Naive thymus-derived CD8-positive, alpha-beta T cell (primary cell): Measurements from ENCODE around the gene HOXD9. TPM values are rescaled to one million over a fixed set of nuclear protein-coding genes. Genes with fewer than 3 reads are reported as not detected.

Experiments used
- ATAC-seq, 2 donors: fragments of 150-1000 bp; cut with Tn5 transposase in 1 of 2; sonication (Bioruptor Pico), chemical (Tn5 transposase) in 1 of 2; 1 replicate in 1 of 2; 2 replicates in 1 of 2; pipeline ENCODE4 v1.10.0; 2021; ENCODE audit warnings: mild to moderate bottlenecking in 2 of 2, moderate library complexity in 2 of 2
- POLR2A ChIA-PET: fragments of 350-600 bp; sonication (Branson Sonifier 250); formaldehyde crosslinking; loops from one replicate; lab custom pipeline; 2021; ENCODE audit warnings: antibody characterized with exemption; lab: Charles Lee
- DNase-seq, 10 donors: peaks; one replicate each; pipeline versions ENCODE4 v3.0.0 to v3.0.0-alpha.2; 2020 to 2022
- H3K27ac Mint-ChIP-seq, 10 donors: one replicate each; pipeline ENCODE4 v1.8.0; 2020 to 2022; ENCODE audit warnings: mild to moderate bottlenecking in 10 of 10, mixed read lengths in 10 of 10, moderate library complexity in 4 of 10, inconsistent platforms in 1 of 10
- H3K27me3 Mint-ChIP-seq, 5 donors: one replicate each; pipeline ENCODE4 v1.8.0; 2021 to 2022; ENCODE audit warnings: mixed read lengths in 5 of 5
- H3K36me3 Mint-ChIP-seq, 3 donors: one replicate each; pipeline ENCODE4 v1.8.0; 2020 to 2022; ENCODE audit warnings: mixed read lengths in 3 of 3, mild to moderate bottlenecking in 2 of 3, inconsistent platforms in 1 of 3
- H3K4me1 Mint-ChIP-seq, 4 donors: one replicate each; pipeline ENCODE4 v1.8.0; 2021 to 2022; ENCODE audit warnings: mixed read lengths in 4 of 4
- H3K4me3 Mint-ChIP-seq, 10 donors: one replicate each; pipeline ENCODE4 v1.8.0; 2020 to 2022; ENCODE audit warnings: mild to moderate bottlenecking in 10 of 10, mixed read lengths in 10 of 10, moderate library complexity in 6 of 10, inconsistent platforms in 1 of 10
- H3K9me3 Mint-ChIP-seq, 9 donors: one replicate each; pipeline ENCODE4 v1.8.0; 2020 to 2022; ENCODE audit warnings: mixed read lengths in 9 of 9, mild to moderate bottlenecking in 3 of 9, inconsistent platforms in 1 of 9, moderate library complexity in 1 of 9
- polyA plus RNA-seq, 3 donors: library from polyadenylated mRNA; unstranded; fragments of 300-500 nt; fragmentation: Illumina TruSeq; gene quantifications; one replicate each; pipeline ENCODE4 v1.2.3, GENCODE V29; 2021
- total RNA-seq, 8 experiments: library from RNA in 2 of 8; stranded (reverse) in 2 of 8; gene quantifications; one replicate each; pipeline ENCODE4 v1.2.3 and lab custom pipeline; 2021 to 2026

HOXD9 gene
- total and polyA plus RNA-seq, 5 experiments from 2014 or later: not detected

GRCh38 chr2:176101216-176101830, 21.2 kb upstream of the HOXD9 start:
- Mint-ChIP-seq H3K4me3 (peak overlapping the region in 2 of 10 donors; percentile 12), H3K27ac (peak overlapping the region in 2 of 10 donors; percentile 53 to 73), H3K4me1 (peaks cover 28 to 44% (median 34%) of the 10 kb centered on the region in 4 donors), H3K27me3 (peaks cover 58 to 99% (median 86%) of the 10 kb centered on the region in 5 donors), H3K9me3 (peaks cover 0 to 7% (median 3%) of the 10 kb centered on the region in 9 donors), H3K36me3 (peaks cover 2 to 16% (median 10%) of the 10 kb centered on the region in 3 donors)
- POLR2A ChIA-PET: no interaction called here
- peak in 1 of 10 donors; percentile 10 for DNase-seq
- no peak for ATAC-seq

GRCh38 chr2:176101842-176102241, 20.7 kb upstream of the HOXD9 start:
- ATAC-seq (no peak), DNase-seq (peak in 1 of 10 donors; percentile 28)
- Mint-ChIP-seq H3K27ac (no peak overlapping the region), H3K36me3 (peaks cover 2 to 16% (median 12%) of the 10 kb centered on the region in 3 donors), H3K9me3 (peaks cover 0 to 7% (median 3%) of the 10 kb centered on the region in 9 donors), H3K4me1 (peaks cover 25 to 41% (median 32%) of the 10 kb centered on the region in 4 donors), H3K27me3 (peaks cover 54 to 99% (median 84%) of the 10 kb centered on the region in 5 donors), H3K4me3 (no peak overlapping the region)
- POLR2A ChIA-PET: no interaction called here

GRCh38 chr2:176102309-176102866, 20.1 kb upstream of the HOXD9 start:
- H3K4me1 Mint-ChIP-seq: peaks cover 24 to 37% (median 30%) of the 10 kb centered on the region in 4 donors
- peaks cover 52 to 93% (median 80%) of the 10 kb centered on the region in 5 donors for H3K27me3 Mint-ChIP-seq
- DNase-seq (no peak), ATAC-seq (no peak)
- peaks cover 2 to 16% (median 12%) of the 10 kb centered on the region in 3 donors for H3K36me3 Mint-ChIP-seq
- POLR2A ChIA-PET: no interaction called here
- no peak overlapping the region for H3K4me3 Mint-ChIP-seq
- peaks cover 0 to 7% (median 3%) of the 10 kb centered on the region in 9 donors for H3K9me3 Mint-ChIP-seq
- H3K27ac Mint-ChIP-seq: no peak overlapping the region

GRCh38 chr2:176103194-176103593, 19.3 kb upstream of the HOXD9 start:
- Mint-ChIP-seq H3K27me3 (peaks cover 47 to 85% (median 72%) of the 10 kb centered on the region in 5 donors), H3K9me3 (peaks cover 0 to 7% (median 3%) of the 10 kb centered on the region in 9 donors), H3K4me1 (peaks cover 19 to 30% (median 24%) of the 10 kb centered on the region in 4 donors), H3K36me3 (peaks cover 2 to 13% (median 12%) of the 10 kb centered on the region in 3 donors), H3K27ac (peak overlapping the region in 1 of 10 donors; percentile 53), H3K4me3 (peak overlapping the region in 1 of 10 donors; percentile 26)
- peak in 1 of 10 donors; percentile 10 for DNase-seq
- ATAC-seq: no peak
- POLR2A ChIA-PET: no interaction called here

- peaks cover 19 to 33% (median 26%) of the 10 kb centered on the region in 4 donors for H3K4me1 Mint-ChIP-seq
- DNase-seq (peak in 1 of 10 donors; percentile 45), ATAC-seq (no peak)
- H3K4me3 Mint-ChIP-seq: peak overlapping the region in 4 of 10 donors; percentile 9 to 69 (median 38)
- H3K27ac Mint-ChIP-seq: no peak overlapping the region
- POLR2A ChIA-PET: interaction anchor here (0.9 kb wide), 1 partner anchor 19 kb away, joined by 5 read pairs; no protein-coding TSS in a partner anchor
- H3K27me3 Mint-ChIP-seq: peaks cover 48 to 84% (median 74%) of the 10 kb centered on the region in 5 donors
- peaks cover 0 to 11% (median 3%) of the 10 kb centered on the region in 9 donors for H3K9me3 Mint-ChIP-seq
- H3K36me3 Mint-ChIP-seq: peaks cover 2 to 13% (median 12%) of the 10 kb centered on the region in 3 donors
Observed at GRCh38 chr2:176103742-176104315, 18.7 kb upstream of the HOXD9 start.

- Mint-ChIP-seq H3K27me3 (peaks cover 50 to 84% (median 74%) of the 10 kb centered on the region in 5 donors), H3K27ac (peak overlapping the region in 1 of 10 donors; percentile 41), H3K4me1 (peaks cover 21 to 39% (median 30%) of the 10 kb centered on the region in 4 donors), H3K36me3 (peaks cover 2 to 19% (median 15%) of the 10 kb centered on the region in 3 donors), H3K9me3 (peaks cover 0 to 17% (median 4%) of the 10 kb centered on the region in 9 donors), H3K4me3 (peak overlapping the region in 7 of 10 donors; percentile 10 to 69 (median 45))
- ATAC-seq (no peak), DNase-seq (peak in 1 of 10 donors; percentile 50)
- POLR2A ChIA-PET: interaction anchor here (0.6 to 0.9 kb wide), 2 partner anchors 20 to 29 kb away, joined by 3 to 5 read pairs; no protein-coding TSS in a partner anchor
Observed at GRCh38 chr2:176104316-176105077, 18.0 kb upstream of the HOXD9 start.

GRCh38 chr2:176105078-176105729, 17.3 kb upstream of the HOXD9 start:
- peaks cover 55 to 86% (median 78%) of the 10 kb centered on the region in 5 donors for H3K27me3 Mint-ChIP-seq
- peak overlapping the region in 2 of 10 donors; percentile 41 to 59 for H3K27ac Mint-ChIP-seq
- peak in 1 of 10 donors; percentile 13 for DNase-seq
- peak overlapping the region in 7 of 10 donors; percentile 13 to 81 (median 45) for H3K4me3 Mint-ChIP-seq
- POLR2A ChIA-PET: interaction anchor here (0.6 kb wide), 1 partner anchor 30 kb away, joined by 3 read pairs; no protein-coding TSS in a partner anchor
- H3K4me1 Mint-ChIP-seq: peaks cover 21 to 41% (median 30%) of the 10 kb centered on the region in 4 donors
- no peak for ATAC-seq
- peaks cover 0 to 20% (median 5%) of the 10 kb centered on the region in 9 donors for H3K9me3 Mint-ChIP-seq
- peaks cover 2 to 26% (median 18%) of the 10 kb centered on the region in 3 donors for H3K36me3 Mint-ChIP-seq

- ATAC-seq (peak in 1 of 2 donors; percentile 13), DNase-seq (peak in 1 of 10 donors; percentile 36)
- H3K27ac Mint-ChIP-seq: peak overlapping the region in 4 of 10 donors; percentile 41 to 92 (median 67)
- H3K4me3 Mint-ChIP-seq: peak overlapping the region; percentile 54 to 88 (median 82)
- H3K36me3 Mint-ChIP-seq: peaks cover 2 to 29% (median 18%) of the 10 kb centered on the region in 3 donors
- peaks cover 0 to 25% (median 5%) of the 10 kb centered on the region in 9 donors for H3K9me3 Mint-ChIP-seq
- peaks cover 60 to 86% (median 76%) of the 10 kb centered on the region in 5 donors for H3K27me3 Mint-ChIP-seq
- peaks cover 21 to 41% (median 29%) of the 10 kb centered on the region in 4 donors for H3K4me1 Mint-ChIP-seq
- POLR2A ChIA-PET: no interaction called here
Observed at GRCh38 chr2:176105730-176106580, 16.6 kb upstream of the HOXD9 start.

GRCh38 chr2:176106581-176107539, 15.7 kb upstream of the HOXD9 start, which contains the start of gene HOXD11:
Gene HOXD11, plus strand, starts transcription at chr2:176107280. Its CDS starts 76 bp downstream, at chr2:176107356.
- Mint-ChIP-seq H3K9me3 (peaks cover 0 to 31% (median 5%) of the 10 kb centered on the region in 9 donors), H3K4me3 (peak within 1 kb of the TSS; percentile 40 to 88 (median 82)), H3K36me3 (peaks cover 2 to 29% (median 19%) of the 10 kb centered on the region in 3 donors), H3K27ac (peak within 1 kb of the TSS in 4 of 10 donors; percentile 41 to 92 (median 67)), H3K27me3 (peaks cover 57 to 86% (median 77%) of the 10 kb centered on the region in 5 donors), H3K4me1 (peaks cover 23 to 45% (median 29%) of the 10 kb centered on the region in 4 donors)
- DNase-seq (no peak), ATAC-seq (peak; percentile 22 to 46)
- POLR2A ChIA-PET: no interaction called here
